ENCODE measurements around the gene LRRC72.
"Not testable (repeated sequence)": the region's sequence is repeated elsewhere in the genome, so short reads cannot be mapped to it uniquely, and the experiment has no call there.

Gene LRRC72

DNA sequence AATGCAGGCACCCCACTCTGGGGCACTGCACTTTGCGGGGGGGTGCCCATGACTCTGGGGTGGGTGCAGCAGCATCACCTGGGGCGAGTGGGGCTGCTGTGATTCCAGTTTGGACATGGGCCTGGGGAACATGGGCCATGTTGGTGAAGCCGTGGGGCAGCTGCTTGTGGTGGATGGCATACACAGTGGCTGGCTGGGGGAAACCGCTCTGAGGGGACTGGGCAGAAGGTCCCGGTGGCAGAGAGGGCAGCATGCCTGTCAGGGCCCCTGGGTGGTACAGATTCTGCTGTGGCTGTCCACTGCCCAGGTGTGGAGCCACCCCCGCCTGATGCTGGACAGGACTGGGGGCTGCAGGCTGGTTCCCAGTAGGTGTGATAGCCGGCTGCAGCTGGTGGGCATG lies 57.2 kb downstream of the LRRC72 start:
- no peak for DNase-seq

- DNase-seq: no peak
These were observed 58.9 kb downstream of the LRRC72 start for GRCh38 chr7:16585540-16585939.

DNA sequence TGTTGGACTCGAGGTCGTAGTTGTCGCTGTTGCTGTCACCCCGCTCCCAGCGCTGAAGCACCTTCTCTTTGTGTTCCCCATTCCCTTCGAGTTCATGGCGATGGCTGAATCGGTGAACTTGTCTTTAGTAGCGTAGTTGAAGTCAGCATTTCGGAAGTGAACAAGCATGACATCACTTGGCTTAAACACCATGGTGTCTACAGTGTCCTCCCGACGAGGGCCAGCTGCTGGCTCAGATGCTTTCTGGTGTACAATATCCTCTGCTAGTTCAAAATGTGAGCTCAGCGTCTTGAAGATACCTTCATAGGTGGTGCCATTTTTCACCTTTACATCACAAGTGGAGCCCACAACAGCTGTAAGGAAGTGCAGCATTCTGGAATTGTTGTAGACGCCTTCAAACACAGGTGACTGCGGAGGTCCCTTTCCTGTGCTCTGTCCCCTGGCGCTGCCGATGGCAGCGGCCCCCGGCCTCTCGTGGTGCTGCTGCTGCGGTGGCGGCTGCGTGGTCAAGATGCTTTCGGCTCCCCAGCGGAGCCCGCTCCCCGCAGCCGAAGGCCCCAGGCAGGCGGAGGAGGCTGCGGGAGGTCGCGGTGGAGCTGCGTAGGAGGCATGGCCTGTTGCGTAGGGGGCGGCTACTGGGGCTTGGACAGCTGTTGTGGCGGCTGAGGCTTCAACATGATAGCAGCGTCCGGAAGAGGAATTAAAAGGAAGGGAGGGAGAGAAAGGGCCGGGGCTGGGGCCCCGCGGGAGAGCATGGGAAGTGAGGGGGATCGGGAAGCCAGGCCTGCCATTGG lies 59.7 kb downstream of the LRRC72 start:
- no peak for DNase-seq

- DNase-seq: no peak
These were observed 60.5 kb downstream of the LRRC72 start for GRCh38 chr7:16587129-16587528.

- DNase-seq: no peak
These were observed 61.2 kb downstream of the LRRC72 start for GRCh38 chr7:16587790-16588189.

DNA sequence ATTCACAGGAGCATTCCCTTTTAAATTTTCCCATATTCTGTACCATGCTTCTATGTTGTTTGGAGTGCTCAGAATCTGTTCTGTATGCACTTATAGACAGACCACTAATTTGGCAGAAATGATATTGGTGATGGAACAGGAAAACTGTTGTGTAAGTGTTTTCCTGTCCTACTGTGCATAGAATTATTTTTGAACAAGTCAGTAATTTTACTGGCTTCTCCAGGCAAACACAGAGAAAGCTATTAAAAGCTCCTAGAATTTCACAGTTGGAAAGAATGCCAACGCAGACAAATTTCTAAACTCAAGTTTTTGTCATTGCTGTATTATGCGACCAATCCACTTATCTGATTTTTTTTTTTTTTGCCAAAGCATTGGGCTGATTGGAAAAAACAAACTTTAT lies 63.3 kb downstream of the LRRC72 start:
- no peak for DNase-seq

DNA sequence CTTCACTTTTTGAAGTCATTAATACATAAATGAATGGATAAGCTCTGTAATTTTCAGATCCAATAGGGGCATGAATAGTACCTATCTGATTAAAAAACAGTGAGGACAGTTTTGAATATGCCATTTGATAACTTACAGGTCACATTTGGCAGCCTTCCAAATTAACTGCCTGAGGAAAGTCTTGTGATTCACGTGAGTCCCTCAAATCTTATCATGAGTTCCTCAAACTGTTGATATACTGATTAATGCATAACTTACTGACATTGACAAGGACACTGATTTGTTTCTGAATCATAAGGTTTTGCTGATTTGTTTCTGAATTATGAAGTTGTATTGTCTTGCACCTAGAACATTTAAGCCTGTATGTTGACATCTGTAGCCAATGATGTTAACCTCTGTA lies 63.8 kb downstream of the LRRC72 start:
- no peak for DNase-seq

DNA sequence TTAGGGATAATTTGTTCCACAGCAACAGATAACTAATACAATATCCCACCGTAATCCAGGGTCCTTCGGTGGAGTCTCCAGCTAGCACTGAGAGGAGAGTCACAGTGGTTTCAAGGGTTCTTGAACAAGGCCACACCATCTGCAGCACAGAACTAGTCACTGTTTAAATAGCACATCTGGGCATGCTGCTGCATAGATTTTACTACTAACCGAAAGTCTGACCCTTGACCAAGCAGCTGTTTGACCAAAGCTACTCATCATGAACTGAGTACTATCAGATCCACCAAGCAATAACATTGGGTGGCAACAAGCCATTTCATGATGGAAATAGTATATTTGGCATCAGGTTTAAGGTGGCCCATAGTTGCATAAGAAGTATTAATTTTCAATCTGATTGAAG lies 65.8 kb downstream of the LRRC72 start:
- DNase-seq: no peak

DNA sequence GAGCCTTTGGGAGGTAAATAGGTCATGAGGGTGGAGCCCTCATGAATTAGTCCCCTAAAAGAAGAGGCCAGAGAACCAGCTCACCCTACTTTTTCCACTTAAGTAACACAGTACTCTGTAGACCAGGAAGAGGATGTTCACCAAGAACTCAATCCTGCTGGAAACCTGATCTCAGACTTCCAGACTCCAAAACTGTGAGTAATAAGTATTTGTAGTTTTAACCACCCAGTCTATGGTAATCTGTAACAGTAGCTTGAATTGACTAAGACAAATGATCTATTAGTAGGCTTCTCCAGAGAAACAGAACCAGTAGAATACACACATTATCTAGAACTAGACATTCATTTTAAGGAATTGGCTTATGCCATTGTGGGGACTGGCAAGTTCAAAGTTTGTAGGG lies 67.4 kb downstream of the LRRC72 start:
- DNase-seq: no peak

DNA sequence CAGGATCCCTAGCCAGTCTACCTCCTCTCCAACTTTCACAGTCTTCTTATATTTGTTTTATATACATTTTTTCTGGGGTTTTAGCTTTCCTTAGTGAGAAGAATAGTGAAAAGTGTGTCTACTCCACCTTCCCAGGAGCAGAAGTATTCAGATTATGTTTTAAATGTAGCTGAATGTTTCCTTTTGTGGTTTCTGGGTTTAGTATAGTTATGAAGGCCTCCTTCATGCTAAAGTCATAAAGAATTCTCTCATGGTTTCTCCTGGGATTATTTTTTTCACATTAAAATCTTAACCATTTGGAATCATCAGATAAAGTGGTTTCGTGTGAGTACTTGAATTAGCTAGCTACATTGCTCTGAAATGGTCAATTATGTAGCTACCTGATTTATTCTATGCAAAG lies 68.1 kb downstream of the LRRC72 start:
- DNase-seq: no peak

- not testable (repeated sequence) for DNase-seq
These were observed 69.0 kb downstream of the LRRC72 start for GRCh38 chr7:16595596-16595995.

GRCh38 chr7:16598015-16598414 lies 71.4 kb downstream of the LRRC72 start:
- no peak for DNase-seq

- no peak for DNase-seq
These were observed 73.2 kb downstream of the LRRC72 start for GRCh38 chr7:16599860-16600259.

DNA sequence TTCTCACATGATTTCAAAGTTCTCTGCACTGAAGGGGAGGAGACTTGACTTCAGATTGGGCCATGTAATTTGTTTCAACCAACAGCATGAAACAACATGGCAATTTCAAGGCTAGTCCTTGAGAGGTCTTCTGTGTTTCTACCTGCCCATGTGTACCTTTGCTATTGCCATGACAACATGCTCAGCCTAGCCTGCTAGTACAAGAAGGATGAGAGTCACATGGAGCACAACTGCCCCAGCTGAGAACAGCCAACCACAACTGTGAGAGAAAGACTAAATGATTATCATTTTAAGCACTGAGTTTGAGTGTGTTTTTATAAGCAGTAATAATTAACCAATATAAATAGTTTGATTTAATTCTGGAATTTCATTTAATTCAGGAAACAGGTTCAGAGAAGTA lies 77.0 kb downstream of the LRRC72 start:
- no peak for DNase-seq

GRCh38 chr7:16604054-16604453 lies 77.4 kb downstream of the LRRC72 start:
- DNase-seq: no peak

- DNase-seq: no peak
These were observed 80.1 kb downstream of the LRRC72 start for GRCh38 chr7:16606704-16607103.

DNA sequence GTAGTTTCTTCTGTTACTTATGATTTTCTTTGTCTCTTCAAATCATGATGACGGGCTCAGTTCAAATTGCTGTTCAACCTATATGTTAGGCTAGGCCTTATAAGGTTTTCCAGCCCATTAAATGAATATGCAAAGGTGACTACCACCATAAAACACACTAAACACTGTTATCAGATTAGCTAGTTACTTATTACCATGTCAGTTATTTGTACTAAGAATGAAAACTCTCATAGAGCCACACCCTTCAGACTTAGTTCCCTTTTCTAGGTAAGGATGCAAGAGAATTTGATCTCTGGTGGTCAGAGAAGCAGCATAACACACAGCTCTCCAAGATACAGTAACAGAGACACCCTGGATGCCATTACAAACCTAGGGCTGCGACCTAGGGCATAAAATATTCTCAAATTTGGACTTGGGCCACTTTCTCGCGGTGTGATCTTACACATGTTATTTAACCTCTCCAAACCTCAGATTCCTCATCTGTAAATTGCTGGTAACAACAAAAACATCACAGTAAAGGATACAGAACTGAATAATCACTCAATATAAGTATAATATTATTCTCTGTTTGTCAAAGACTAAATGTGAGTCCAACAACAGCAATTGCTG lies 83.3 kb downstream of the LRRC72 start:
- DNase-seq: no peak

DNA sequence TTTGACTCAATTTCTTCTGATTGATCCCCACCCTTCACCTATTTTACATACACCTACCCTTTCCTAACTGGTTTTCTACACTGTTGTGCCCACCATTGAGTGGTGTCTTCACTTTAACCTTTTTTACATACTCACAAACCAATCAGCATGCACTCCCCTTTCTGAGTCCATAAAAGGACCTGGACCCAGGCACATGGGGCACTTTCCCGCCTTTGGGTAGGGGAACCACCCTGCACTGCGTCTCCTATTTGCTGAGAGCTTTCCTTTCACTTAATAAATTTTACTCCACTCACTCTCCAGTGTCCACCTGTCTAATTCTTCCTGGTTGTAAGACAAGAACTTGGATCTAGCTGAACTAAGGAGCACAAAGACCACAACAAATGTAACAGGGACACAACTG lies 85.1 kb downstream of the LRRC72 start:
- DNase-seq: no peak

DNA sequence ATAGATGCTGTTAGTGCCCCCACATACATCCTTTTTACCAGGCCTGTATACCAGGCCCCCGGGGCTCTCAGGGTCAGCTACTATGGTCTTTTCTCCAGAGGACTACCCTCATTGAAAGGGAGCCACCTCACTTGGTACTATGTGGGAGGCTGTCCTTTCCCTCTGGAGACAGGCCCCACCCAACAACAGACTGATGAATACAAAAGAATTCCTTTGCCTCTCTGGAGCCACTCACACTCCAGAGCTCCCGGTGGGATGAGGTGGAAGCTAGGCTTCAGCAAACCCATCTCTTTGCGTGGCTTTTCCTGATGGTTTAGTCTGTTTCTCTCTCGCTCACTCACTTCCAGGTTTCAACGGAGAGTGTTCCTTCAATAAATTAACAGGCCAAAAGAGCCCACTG lies 88.6 kb downstream of the LRRC72 start:
- no peak for DNase-seq

DNA sequence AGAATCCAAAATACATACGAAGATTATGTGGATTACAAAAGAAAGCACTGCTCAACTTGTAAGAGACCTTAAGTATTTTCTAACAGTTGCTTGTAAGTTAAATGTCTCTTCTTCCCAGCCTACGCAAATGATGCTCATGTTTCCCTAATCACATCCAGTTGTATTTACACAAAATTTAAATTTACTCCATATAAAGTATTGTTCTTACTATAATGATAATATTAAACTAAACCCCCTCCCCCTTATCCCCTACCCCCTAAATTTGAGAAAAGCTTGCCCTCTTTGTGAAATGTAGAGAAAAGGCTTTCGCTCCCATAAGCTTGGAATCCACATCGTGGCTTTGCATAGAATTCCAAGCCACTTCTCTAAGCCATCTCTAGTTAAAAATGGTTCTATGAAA lies 89.5 kb downstream of the LRRC72 start:
- DNase-seq: no peak

DNA sequence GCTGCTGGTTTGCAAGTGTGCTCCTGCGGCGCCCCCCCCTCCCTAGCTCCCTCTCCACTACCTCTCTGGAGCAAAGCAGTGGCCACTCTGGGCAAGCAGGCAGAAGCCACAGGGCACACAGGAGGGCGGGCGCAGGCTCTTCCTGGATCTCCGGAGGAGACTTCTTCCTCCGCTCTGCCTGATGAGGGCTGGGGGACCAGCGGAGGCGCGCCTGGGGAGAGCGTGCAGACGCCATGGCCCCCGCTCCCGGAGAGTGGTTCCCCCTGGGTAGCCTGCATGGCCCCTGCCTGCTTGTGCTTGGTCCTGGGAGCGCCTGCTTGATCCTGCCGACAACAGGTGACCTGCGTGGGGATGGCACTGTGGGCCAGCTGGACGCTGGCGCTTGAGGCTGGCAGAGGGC lies 89.9 kb downstream of the LRRC72 start:
- DNase-seq: no peak

DNA sequence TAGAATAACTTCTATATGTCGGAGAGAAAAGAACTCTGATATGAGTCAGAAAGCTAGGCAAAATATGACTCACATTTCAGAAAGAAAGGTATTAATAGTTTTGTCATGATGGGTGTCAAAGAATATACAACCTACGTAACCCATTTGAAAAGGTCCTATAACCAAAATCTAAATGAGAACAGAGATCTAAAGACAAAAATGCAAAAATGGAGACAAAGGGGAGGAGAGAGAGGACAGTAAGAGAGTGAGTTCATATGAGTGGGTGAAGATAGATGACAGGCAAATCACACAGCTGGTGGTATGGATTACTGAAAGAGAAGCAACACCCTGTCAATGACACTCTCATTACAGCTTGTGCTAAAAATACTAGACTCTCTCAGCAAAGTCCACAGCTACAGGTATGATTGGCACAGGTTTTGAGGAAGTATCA lies 93.4 kb downstream of the LRRC72 start:
- no peak for DNase-seq

DNA sequence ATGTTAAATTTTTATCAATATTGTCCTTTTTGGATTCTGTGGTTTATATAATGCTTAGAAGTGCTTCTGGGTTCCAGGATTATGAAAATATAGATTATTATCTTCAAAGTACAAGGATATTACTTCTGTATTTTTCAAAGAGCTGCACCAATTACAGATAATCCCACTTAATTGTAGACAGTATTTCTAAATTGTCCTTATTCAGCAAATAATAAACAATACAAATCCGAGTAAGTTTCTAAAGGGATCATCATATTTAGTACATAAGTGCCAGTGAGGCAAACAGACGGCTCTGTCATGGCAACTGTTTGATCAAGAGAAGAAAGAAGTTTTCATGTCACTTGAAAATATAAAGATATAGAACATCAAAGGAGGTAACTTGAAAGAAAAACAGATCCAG lies 99.8 kb downstream of the LRRC72 start:
- no peak for DNase-seq

DNA sequence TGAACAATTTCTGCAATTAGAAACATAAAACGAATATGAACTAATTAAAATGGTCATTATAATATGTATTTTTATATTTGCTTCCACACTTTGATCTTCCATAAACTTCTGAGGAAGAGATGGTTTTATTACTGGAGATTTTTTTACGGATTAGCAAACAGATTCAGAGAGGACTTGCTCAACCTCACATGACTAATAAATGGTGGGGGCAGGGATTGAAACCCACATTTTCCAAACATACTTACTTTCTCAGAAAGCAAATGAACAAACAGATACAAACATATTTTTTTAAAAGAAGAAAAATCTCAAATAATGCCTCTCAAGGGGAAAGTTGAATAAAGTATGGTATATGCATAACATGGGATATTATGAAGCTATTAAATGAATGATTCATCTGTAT lies 100.6 kb downstream of the LRRC72 start:
- DNase-seq: no peak

DNA sequence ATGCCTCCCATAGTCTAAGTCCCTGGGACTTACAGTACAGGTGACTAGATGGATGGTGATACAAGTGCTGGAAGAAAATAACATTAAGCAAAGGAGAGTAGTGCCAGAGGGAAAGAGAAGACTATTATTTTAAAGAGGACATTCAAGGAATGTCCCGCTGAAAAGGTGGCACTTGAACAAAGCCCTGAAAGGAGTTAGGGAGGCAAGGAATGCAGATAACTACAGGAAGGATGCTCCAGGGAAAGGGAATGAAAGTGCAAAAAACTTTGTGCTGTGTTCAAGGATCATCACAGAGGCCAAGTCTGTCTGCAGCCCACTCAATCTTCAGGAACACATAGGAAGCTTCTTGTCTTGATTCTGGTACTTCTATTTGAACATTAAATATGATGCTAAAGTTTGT lies 104.0 kb downstream of the LRRC72 start:
- no peak for DNase-seq
